MM.1S (cell line): Measurements from ENCODE around the gene FOXK1.

Experiments
- EZH2phosphoT487 ChIP-seq: fragments of 300-600 bp; sonication (generic); IDR thresholded peaks from 2 replicates; pipeline ENCODE4 v1.6.1; 2018; ENCODE audit warnings: antibody characterized with exemption, low read length
- TF ChIP-seq, protein P1 (sequence below): fragments of 300-600 bp; sonication (generic); IDR thresholded peaks from 2 replicates; pipeline ENCODE4 v1.5.1; 2016; ENCODE audit warnings: antibody characterized with exemption, low read length, mixed read lengths

DNA sequence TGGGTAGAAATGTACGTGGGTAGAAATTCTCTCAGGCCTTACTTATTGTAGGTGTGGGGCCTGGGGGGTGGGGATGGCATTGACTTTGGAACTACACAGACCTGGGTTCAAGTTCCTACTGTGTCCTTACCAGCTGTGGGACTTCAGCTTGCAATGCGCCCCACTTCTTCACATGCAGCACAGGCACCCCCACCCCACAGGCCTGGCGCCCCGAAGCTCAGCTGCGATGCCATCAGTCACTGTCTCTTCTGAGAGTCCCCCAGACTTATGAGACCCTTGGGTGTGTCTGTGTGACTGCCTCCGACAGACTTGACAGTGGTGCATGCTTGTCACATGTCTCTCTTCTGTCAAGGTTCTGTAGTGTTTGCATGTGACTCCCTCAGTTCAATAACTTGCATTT is 90.2 kb downstream of the FOXK1 start:
- TF ChIP-seq, protein P1, sequence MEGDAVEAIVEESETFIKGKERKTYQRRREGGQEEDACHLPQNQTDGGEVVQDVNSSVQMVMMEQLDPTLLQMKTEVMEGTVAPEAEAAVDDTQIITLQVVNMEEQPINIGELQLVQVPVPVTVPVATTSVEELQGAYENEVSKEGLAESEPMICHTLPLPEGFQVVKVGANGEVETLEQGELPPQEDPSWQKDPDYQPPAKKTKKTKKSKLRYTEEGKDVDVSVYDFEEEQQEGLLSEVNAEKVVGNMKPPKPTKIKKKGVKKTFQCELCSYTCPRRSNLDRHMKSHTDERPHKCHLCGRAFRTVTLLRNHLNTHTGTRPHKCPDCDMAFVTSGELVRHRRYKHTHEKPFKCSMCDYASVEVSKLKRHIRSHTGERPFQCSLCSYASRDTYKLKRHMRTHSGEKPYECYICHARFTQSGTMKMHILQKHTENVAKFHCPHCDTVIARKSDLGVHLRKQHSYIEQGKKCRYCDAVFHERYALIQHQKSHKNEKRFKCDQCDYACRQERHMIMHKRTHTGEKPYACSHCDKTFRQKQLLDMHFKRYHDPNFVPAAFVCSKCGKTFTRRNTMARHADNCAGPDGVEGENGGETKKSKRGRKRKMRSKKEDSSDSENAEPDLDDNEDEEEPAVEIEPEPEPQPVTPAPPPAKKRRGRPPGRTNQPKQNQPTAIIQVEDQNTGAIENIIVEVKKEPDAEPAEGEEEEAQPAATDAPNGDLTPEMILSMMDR, result no peak
- no peak for TF ChIP-seq EZH2phosphoT487
